Measurements from ENCODE around the gene VSX1. TPM values are rescaled to one million over a fixed set of nuclear protein-coding genes. Genes with fewer than 3 reads are reported as not detected.
A peak's percentile ranks its signal among the peaks of the same experiment; 100 is the strongest.

VSX1 gene
- total RNA-seq, 4 donors from 2014 or later = not detected

GRCh38 chr20:25051386-25052155 lies 30.4 kb downstream of the VSX1 start:
- TF ChIP-seq CTCF (IDR thresholded peaks at IDR 0.05) (no peak), POLR2A (IDR thresholded peaks at IDR 0.05) (no peak)
- Histone ChIP-seq H3K4me3 (no peak overlapping the region), H3K27me3 (no peaks in the 10 kb centered on the region), H3K27ac (peak overlapping the region in 1 of 4 donors; percentile 96), H3K36me3 (peaks cover 0 to 20% (median 0%) of the 10 kb centered on the region in 3 donors), H3K9me3 (no peaks in the 10 kb centered on the region), H3K4me1 (peaks cover 9 to 92% (median 22%) of the 10 kb centered on the region in 4 donors)
- DNase-seq = peak; percentile 9 to 42 (median 12)

- H3K4me3 ChIP-seq = no peak overlapping the region
- H3K27ac ChIP-seq = peak overlapping the region in 2 of 4 donors; percentile 8 to 46
- TF ChIP-seq CTCF (IDR thresholded peaks at IDR 0.05) (no peak), POLR2A (IDR thresholded peaks at IDR 0.05) (no peak)
- peaks cover 6 to 91% (median 17%) of the 10 kb centered on the region in 4 donors for H3K4me1 ChIP-seq
- peak; percentile 9 to 42 (median 28) for DNase-seq
- H3K9me3 ChIP-seq = no peaks in the 10 kb centered on the region
- peaks cover 0 to 29% (median 0%) of the 10 kb centered on the region in 3 donors for H3K36me3 ChIP-seq
- H3K27me3 ChIP-seq = no peaks in the 10 kb centered on the region
These were observed 31.2 kb downstream of the VSX1 start for GRCh38 chr20:25050501-25051350.

- peak overlapping the region in 1 of 4 donors; percentile 46 for H3K27ac ChIP-seq
- H3K9me3 ChIP-seq = no peaks in the 10 kb centered on the region
- H3K36me3 ChIP-seq = peaks cover 0 to 32% (median 0%) of the 10 kb centered on the region in 3 donors
- no peak for DNase-seq
- no peaks in the 10 kb centered on the region for H3K27me3 ChIP-seq
- peaks cover 7 to 87% (median 17%) of the 10 kb centered on the region in 4 donors for H3K4me1 ChIP-seq
- no peak overlapping the region for H3K4me3 ChIP-seq
- no peak for TF ChIP-seq POLR2A (IDR thresholded peaks at IDR 0.05)
- no peak for TF ChIP-seq CTCF (IDR thresholded peaks at IDR 0.05)
These were observed 31.9 kb downstream of the VSX1 start for GRCh38 chr20:25050082-25050481.

GRCh38 chr20:25049261-25050060 lies 32.5 kb downstream of the VSX1 start:
- TF ChIP-seq POLR2A (IDR thresholded peaks at IDR 0.05) (no peak), CTCF (IDR thresholded peaks at IDR 0.05) (no peak)
- no peak overlapping the region for H3K4me3 ChIP-seq
- no peaks in the 10 kb centered on the region for H3K9me3 ChIP-seq
- peaks cover 0 to 32% (median 0%) of the 10 kb centered on the region in 3 donors for H3K36me3 ChIP-seq
- peak overlapping the region in 1 of 4 donors; percentile 46 for H3K27ac ChIP-seq
- H3K27me3 ChIP-seq = no peaks in the 10 kb centered on the region
- peak in 2 of 3 donors; percentile 40 to 41 for DNase-seq
- peaks cover 7 to 87% (median 18%) of the 10 kb centered on the region in 4 donors for H3K4me1 ChIP-seq

- Histone ChIP-seq H3K9me3 (no peaks in the 10 kb centered on the region), H3K27me3 (no peaks in the 10 kb centered on the region), H3K36me3 (peaks cover 0 to 32% (median 0%) of the 10 kb centered on the region in 3 donors), H3K4me1 (peaks cover 2 to 87% (median 14%) of the 10 kb centered on the region in 4 donors), H3K27ac (peak overlapping the region in 2 of 4 donors; percentile 38 to 46), H3K4me3 (no peak overlapping the region)
- peak in 2 of 3 donors; percentile 41 to 45 for DNase-seq
- TF ChIP-seq POLR2A (IDR thresholded peaks at IDR 0.05) = no peak
- TF ChIP-seq CTCF (IDR thresholded peaks at IDR 0.05) = no peak
These were observed 33.4 kb downstream of the VSX1 start for GRCh38 chr20:25048519-25048952.
